Progenitor cell of endocrine pancreas (in vitro differentiated cells): ENCODE data around the gene MROH7. TPM values are rescaled to one million over a fixed set of nuclear protein-coding genes. Genes with fewer than 3 reads are reported as not detected.
A peak's percentile ranks its signal among the peaks of the same experiment; 100 is the strongest.

Source experiments
- DNase-seq: peaks from one replicate; pipeline ENCODE4 v3.0.0; 2021; ENCODE audit warnings: low spot score; ENCODE audit not compliant: unreplicated experiment
- H3K27ac Mint-ChIP-seq: 2 replicates; pipeline ENCODE4 v1.8.0; 2021; ENCODE audit warnings: mild to moderate bottlenecking, moderate library complexity, mixed read lengths
- H3K27me3 Mint-ChIP-seq: 2 replicates; pipeline ENCODE4 v1.8.0; 2021; ENCODE audit warnings: mixed read lengths
- H3K36me3 Mint-ChIP-seq: 2 replicates; pipeline ENCODE4 v1.8.0; 2022; ENCODE audit warnings: mixed read lengths; ENCODE audit not compliant: insufficient read depth
- H3K4me1 Mint-ChIP-seq: 2 replicates; pipeline ENCODE4 v1.8.0; 2021; ENCODE audit warnings: low read depth, mixed read lengths
- H3K4me3 Mint-ChIP-seq: 2 replicates; pipeline ENCODE4 v1.8.0; 2021; ENCODE audit warnings: low read depth, mild to moderate bottlenecking, moderate library complexity, mixed read lengths
- H3K9me3 Mint-ChIP-seq: 2 replicates; pipeline ENCODE4 v1.8.0; 2021; ENCODE audit warnings: low read depth, mixed read lengths
- total RNA-seq: library from RNA; stranded (reverse); gene quantifications from 2 replicates; pipeline ENCODE4 v1.2.1, GENCODE V29; 2021
- TF ChIP-seq, protein P1 (sequence below): fragments of 200-600 bp; sonication (generic); IDR thresholded peaks from one replicate; pipeline ENCODE4 v1.5.0; 2021; ENCODE audit warnings: antibody characterized with exemption, mild to moderate bottlenecking; ENCODE audit not compliant: unreplicated experiment

Gene MROH7
- total RNA-seq, 1 donor from 2014 or later, result 0.50 TPM

DNA sequence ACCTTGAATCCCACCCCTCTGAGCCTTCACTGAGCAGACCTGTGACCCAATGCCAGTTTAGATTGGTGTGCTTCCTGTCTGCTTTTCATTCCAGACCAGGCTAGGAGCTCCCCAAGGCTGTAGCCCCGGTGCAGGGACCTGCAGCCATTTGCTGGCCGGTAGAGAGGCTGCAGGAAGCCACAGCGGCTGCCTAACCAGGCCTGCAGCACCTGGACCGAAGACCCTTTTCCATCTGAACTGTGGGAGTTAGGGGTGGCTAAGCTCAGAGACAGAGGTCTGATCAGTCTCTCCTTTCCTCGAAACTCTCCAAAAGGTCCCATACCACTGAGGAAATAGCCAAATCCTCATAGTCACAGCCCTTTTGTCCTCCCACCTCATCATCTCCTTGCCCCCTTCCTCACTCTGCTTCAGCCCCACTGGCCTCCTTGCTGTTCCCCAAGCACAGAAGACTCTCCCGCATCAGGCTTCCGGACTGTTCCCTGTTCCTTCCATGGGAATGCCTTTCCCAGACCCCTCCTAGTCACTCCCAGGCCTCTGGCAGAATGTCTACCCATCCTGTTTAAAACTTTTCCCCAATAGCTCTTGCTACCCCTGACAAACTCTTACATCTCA is 73.4 kb downstream of the MROH7 start:
- Mint-ChIP-seq H3K4me1 (peaks cover 10% of the 10 kb centered on the region), H3K4me3 (peak overlapping the region; percentile 87), H3K36me3 (peaks cover 8% of the 10 kb centered on the region), H3K27me3 (peaks cover 30% of the 10 kb centered on the region), H3K27ac (no peak overlapping the region), H3K9me3 (no peaks in the 10 kb centered on the region)
- no peak for DNase-seq
- TF ChIP-seq, protein P1, sequence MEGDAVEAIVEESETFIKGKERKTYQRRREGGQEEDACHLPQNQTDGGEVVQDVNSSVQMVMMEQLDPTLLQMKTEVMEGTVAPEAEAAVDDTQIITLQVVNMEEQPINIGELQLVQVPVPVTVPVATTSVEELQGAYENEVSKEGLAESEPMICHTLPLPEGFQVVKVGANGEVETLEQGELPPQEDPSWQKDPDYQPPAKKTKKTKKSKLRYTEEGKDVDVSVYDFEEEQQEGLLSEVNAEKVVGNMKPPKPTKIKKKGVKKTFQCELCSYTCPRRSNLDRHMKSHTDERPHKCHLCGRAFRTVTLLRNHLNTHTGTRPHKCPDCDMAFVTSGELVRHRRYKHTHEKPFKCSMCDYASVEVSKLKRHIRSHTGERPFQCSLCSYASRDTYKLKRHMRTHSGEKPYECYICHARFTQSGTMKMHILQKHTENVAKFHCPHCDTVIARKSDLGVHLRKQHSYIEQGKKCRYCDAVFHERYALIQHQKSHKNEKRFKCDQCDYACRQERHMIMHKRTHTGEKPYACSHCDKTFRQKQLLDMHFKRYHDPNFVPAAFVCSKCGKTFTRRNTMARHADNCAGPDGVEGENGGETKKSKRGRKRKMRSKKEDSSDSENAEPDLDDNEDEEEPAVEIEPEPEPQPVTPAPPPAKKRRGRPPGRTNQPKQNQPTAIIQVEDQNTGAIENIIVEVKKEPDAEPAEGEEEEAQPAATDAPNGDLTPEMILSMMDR, result no peak

DNA sequence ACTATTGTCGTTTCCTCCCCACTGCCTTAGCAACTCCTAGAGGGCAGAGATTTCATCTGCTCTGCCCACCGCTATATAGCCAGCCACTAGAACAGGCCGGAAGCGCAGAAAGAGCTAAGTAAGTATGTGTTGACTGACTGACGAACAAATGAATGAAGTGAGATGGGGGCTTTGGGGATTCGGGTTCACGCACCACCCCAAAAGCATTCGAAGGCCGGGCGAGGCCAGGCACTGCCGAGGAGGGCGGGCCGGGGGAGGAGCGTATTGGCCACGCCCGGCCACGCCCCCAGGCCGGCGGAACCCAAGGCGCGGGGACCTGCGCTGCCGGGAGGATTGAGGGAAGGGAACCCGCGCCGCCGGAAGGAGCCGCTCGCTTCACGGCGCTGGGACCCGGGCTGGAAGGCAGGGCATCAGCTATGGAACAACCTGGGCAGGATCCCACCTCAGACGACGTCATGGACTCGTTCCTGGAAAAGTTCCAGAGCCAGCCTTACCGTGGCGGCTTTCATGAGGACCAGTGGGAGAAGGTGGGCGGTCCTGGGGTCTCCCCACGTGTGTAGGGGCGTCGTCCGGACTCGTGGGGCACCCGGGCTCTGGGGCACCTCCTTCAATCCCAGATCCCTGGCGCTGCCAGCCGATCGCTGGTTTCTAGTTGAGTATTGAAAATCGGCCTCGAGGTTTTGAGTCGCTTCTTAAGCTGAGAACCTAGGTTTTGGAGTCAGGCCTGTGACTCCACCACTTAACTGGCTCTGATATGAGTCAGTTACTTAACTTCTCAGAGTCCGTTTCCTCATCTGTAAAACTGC is 74.1 kb downstream of the MROH7 start, which contains the start of gene TTC4:
TTC4 (plus strand) TSS at position 369 of the 806 bp plus-strand sequence; CDS start at position 417, 48 bp downstream.
- TF ChIP-seq, protein P1, result no peak
- Mint-ChIP-seq H3K27me3 (peaks cover 25% of the 10 kb centered on the region), H3K27ac (peak within 1 kb of the TSS; percentile 82), H3K4me3 (peak within 1 kb of the TSS; percentile 87), H3K9me3 (no peaks in the 10 kb centered on the region), H3K36me3 (peaks cover 8% of the 10 kb centered on the region), H3K4me1 (peaks cover 10% of the 10 kb centered on the region)
- peak; percentile 66 for DNase-seq

DNA sequence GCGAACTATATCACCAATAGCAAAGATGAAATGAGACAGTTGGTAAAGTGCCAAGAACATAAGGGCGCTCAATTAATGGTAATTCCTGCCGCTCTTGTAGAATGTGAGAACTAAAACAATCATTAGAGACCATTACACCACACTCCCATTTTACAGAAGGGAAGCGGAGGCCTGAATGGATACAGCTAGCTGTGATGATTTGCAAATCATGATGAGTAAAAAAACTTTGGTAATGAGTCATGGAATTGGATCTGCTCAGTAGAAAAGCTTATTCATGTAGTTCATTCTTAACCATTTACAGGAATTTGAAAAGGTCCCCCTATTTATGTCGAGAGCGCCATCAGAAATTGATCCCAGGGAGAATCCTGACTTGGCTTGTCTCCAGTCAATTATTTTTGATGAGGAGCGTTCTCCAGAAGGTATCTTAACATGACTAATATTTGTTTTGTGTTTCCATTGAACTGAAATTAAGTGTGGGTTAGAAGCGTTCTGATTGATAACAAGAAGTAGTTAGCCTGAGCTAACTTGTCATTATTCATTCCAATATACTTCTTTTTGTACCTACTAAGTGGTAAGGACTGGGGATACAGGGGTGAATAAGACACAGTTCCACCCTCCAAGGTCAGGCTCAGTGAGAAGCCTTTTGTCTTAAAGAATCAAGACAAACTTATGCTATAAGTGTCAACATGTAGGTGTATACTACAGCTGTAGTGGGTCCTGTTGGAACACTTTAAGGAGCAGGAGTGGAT is 74.9 kb downstream of the MROH7 start:
- peaks cover 17% of the 10 kb centered on the region for H3K27me3 Mint-ChIP-seq
- peak overlapping the region; percentile 87 for H3K4me3 Mint-ChIP-seq
- no peak for DNase-seq
- H3K4me1 Mint-ChIP-seq, result peaks cover 10% of the 10 kb centered on the region
- TF ChIP-seq, protein P1, result no peak
- H3K36me3 Mint-ChIP-seq, result peaks cover 10% of the 10 kb centered on the region
- no peaks in the 10 kb centered on the region for H3K9me3 Mint-ChIP-seq
- H3K27ac Mint-ChIP-seq, result peak overlapping the region; percentile 82

DNA sequence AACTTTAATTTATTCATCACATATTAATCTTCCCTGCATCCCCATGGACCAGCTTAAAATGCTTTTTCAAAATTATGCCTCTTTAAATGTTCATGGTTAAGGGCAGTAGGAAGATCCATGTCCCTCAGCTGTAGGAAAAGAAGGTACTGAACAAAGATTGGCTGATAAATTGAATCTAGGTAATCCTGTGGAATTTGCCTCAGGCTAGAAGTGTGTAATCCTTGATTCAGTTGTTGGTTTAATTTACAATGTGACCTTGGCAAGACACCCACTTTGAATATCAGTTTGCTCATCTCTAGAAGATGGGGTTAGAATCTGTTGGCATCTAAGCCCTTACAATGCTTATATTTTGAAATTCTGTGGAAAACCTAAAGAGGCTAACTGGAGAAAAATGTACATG is 80.1 kb downstream of the MROH7 start:
- Mint-ChIP-seq H3K4me1 (peaks cover 3% of the 10 kb centered on the region), H3K4me3 (no peak overlapping the region), H3K27me3 (no peaks in the 10 kb centered on the region), H3K36me3 (peaks cover 52% of the 10 kb centered on the region), H3K27ac (no peak overlapping the region), H3K9me3 (peaks cover 18% of the 10 kb centered on the region)
- TF ChIP-seq, protein P1, result no peak
- no peak for DNase-seq

DNA sequence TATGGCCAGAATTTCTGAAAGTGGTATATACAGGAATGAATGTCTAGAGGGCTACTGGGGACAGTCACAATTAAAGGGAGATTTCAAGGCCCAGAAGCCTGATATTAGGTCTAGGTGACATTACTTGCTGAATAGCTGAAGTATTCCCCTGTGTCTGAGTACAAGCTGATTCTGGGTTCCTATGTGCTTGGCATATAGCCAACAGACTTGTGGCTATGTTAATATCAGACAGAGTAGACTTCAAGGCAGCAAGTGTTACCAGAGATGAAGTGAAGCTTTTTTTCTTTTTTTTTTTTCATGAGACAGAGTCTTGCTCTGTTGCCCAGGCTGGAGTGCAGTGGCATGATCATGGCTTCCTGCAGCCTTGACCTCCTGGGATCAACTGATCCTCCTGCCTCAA is 82.4 kb downstream of the MROH7 start:
- Mint-ChIP-seq H3K4me3 (no peak overlapping the region), H3K9me3 (peaks cover 18% of the 10 kb centered on the region), H3K36me3 (peaks cover 55% of the 10 kb centered on the region), H3K27ac (no peak overlapping the region), H3K4me1 (no peaks in the 10 kb centered on the region), H3K27me3 (no peaks in the 10 kb centered on the region)
- DNase-seq, result no peak
- TF ChIP-seq, protein P1, result no peak
